ENCODE measurements around the gene STARD3.
A peak's percentile ranks its signal among the peaks of the same experiment; 100 is the strongest.

The STARD3 gene

GRCh38 chr17:39660397-39661385 is 23.7 kb downstream of the STARD3 start:
- DNase-seq (ENCODE audit: low read depth in 2 of 2), result no peak

DNA sequence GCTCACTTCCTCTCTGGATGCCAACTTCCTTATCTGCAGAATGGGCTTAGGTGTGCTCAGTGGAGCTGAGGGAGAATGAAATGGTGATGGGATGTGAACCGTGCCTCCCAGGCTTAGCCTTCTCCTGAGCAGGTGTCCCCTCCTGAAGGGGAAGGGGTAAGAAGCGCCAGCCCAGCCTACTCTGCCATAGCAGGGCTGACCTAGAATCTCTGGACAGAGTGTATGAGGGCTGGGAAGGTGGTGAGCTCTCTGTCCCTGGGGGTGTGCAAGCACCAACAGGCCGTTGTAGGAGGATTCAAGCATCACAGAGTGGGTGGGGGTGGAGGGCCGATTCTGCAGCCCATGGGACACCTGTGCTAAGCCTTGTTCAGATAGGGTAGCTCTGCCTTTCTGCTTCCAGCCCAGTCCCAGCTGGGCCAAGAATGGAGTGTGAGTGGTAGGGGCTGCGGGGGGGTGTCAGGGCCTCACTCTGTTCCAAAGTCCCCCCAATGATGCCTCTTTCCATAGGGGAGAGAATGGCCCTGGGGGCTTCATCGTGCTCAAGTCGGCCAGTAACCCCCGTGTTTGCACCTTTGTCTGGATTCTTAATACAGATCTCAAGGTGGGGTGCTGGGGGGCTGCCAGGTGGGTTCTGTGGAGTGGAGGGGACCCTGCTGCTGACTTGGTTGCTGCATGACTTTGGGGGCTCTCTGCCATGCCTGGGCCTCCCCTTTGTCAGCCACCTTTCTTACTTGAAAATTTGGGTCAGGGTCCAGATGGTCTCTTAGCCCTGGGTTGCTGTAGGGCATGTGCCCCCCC is 25.0 kb downstream of the STARD3 start:
- no peak for DNase-seq (ENCODE audit: low read depth in 2 of 2)

GRCh38 chr17:39662551-39663339 is 25.8 kb downstream of the STARD3 start:
- no peak for DNase-seq (ENCODE audit: low read depth in 2 of 2)

DNA sequence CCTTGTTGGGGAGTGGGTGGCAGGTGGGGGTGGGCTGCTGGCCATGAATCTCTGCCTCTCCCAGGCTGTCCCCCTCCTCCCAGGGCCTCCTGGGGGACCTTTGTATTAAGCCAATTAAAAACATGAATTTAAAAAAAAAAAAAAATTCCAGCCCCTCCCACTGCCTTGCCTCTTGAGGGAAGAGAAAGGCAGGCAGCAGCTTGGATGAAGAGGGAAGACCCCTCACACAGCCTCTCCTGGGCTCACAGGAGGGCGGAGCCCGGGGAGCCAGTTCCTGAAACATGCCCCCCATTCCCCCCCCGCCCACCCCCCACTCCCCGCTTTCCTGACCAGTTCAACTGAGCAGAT is 26.4 kb downstream of the STARD3 start:
- no peak for DNase-seq (ENCODE audit: low read depth in 2 of 2)

- no peak for DNase-seq (ENCODE audit: low read depth in 2 of 2)
These were observed 27.0 kb downstream of the STARD3 start for GRCh38 chr17:39663688-39664580.

DNA sequence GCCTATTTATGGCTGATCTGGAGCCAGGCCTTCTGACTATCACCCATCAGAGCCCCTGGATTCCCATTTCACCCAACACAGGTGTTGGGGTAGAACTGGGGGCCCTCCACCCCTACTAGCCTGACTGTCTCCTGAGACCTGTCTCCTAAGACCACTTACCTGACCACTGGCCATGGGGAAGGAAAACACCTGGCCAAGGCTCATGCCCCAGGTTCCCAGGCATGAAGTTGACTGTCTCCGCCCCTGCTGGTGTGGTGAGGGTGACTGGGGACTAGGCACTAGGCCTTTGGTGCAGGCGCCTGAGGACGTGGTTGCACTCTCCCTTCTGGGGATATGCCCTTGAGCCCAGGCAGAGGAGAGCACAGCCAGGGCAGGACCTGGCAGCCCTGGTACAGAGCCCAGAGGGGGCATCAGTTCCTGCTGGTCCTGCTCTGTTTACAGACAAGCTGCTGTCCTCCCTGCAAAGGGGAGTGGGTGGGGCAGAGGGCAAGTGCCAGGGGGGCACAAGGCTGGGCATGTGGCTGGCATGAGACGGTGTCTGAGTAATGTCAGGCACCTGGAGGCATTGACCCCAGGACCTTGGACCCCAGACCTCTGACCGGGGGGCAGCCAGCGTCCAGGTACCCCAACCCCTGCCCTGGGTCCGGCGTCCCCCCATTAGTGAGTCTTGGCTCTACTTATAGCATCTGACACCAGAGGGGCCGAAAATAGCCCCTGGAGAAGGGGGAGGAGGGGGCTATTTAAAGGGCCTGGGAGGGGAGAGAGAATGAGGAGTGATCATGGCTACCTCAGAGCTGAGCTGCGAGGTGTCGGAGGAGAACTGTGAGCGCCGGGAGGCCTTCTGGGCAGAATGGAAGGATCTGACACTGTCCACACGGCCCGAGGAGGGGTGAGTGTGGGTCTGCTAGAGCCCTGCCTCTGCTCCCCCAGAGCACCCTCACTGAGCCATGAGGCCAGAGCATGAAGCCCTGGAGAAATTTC is 27.9 kb downstream of the STARD3 start, which contains the start of gene TCAP:
TSS of gene TCAP (plus strand) at position 769 of the 981 bp plus-strand sequence. CDS start at position 780, 11 bp downstream.
- DNase-seq (ENCODE audit: low read depth in 2 of 2), result no peak

- DNase-seq (ENCODE audit: low read depth in 2 of 2), result no peak
These were observed 28.8 kb downstream of the STARD3 start for GRCh38 chr17:39665642-39666224.

- no peak for DNase-seq (ENCODE audit: low read depth in 2 of 2)
These were observed 29.3 kb downstream of the STARD3 start for GRCh38 chr17:39666231-39666600.

DNA sequence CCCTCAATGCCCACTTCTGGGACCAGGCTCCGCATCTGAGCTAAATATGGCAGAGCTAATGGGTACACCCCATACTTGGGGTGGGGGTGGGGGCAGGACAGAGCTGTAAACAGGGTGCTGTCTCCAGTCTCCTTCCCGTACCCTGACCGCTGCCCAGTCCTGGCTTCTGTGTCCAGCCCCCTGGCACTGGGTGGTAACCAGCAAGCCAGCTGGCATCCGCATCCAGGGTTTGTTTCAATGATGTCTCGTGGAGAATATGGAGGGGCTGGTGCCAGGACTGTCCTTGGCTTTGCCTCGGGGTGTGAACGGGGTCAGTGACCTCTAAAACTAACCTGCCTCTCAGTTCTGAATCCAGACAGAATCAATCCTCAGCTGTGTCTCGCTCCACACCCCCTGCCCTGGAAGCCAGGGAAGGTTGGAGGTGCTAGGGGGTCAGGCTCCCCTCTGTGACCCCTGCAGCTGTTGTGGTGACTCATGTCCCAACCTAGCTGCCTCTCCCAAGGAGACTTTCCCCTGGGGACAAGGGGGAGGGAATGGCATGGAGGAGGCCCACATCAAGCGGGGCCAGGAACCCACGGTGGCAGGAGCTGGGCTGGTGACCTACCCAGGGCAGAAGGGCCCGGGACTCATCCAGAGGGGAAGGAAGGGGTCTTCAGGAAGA is 29.8 kb downstream of the STARD3 start:
- no peak for DNase-seq (ENCODE audit: low read depth in 2 of 2)

DNA sequence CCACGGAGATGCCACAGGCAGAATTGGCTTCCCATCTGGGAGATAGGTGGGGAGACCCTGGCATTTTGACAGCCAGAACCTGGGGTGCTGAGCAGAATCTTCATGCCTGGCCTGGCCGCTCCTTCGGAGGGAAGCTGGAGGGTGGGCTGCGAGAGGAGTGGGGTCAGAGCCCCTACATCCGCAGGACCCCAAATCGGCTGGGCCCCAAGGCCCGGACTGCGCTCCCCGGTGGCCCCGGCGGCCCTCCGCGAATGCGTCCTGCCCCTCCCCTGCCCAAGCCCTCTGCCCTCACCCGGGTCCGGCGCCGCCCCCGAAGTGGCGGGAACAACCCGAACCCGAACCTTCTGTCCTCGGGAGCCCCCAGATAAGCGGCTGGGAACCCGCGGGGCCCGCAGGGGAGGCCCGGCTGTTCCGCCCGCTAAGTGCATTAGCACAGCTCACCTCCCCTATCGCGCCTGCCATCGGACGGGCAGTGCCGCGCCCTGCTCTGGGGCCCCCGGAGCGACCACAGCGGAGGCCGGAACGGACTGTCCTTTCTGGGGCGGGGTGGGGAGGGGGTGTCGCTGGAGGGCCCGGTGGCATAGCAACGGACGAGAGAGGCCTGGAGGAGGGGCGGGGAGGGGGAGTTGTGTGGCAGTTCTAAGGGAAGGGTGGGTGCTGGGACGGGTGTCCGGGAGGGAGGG is 30.5 kb downstream of the STARD3 start:
- DNase-seq (ENCODE audit: low read depth in 2 of 2), result no peak

- peak; percentile 53 to 55 for DNase-seq (ENCODE audit: low read depth in 2 of 2)
These were observed 31.3 kb downstream of the STARD3 start, which contains the start of gene PNMT for GRCh38 chr17:39667945-39668924. Gene PNMT (plus strand): TSS chr17:39668453. CDS start chr17:39668476, 23 bp downstream.

GRCh38 chr17:39669897-39670735 is 33.2 kb downstream of the STARD3 start:
- no peak for DNase-seq (ENCODE audit: low read depth in 2 of 2)

DNA sequence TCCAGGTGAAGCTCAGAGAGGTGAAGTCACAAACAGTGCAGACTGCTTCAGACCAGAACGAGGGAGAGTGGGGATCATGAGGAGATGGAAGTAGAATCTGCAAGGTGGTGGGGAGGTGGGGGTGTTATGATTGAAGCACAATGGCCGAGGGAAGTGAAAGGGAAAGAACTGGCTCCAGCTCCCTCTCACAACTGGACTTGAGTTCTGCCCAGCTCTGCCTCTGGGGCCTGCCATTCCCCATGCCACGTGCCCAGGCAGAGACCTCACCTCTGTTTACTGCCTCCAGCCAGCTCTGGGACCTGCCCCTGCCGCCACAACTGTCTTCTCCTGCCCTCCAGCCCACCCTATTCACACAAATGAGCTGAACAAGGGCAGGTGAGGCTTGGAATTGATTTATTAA is 33.8 kb downstream of the STARD3 start:
- no peak for DNase-seq (ENCODE audit: low read depth in 2 of 2)

GRCh38 chr17:39671651-39672521 is 34.9 kb downstream of the STARD3 start:
- DNase-seq (ENCODE audit: low read depth in 2 of 2), result no peak

Measured in stimulated activated CD4-positive, alpha-beta T cell treated with anti-CD3 and anti-CD28 coated beads, Interleukin-15, amount 100 ng/mL, for 48 hours (primary cell).